Mesenchymal stem cell (in vitro differentiated cells and primary cell): ENCODE measurements around the gene CD40. TPM values are rescaled to one million over a fixed set of nuclear protein-coding genes. Genes with fewer than 3 reads are reported as not detected.

ENCODE experiments used
- DNase-seq: peaks from one replicate; pipeline ENCODE4 v3.0.0-alpha.2; 2013
- H2AFZ ChIP-seq: one replicate; pipeline ENCODE4 v1.6.1; 2013; ENCODE audit warnings: low read depth, mild to moderate bottlenecking, control low read depth, inconsistent platforms, low read length, moderate library complexity
- H2AK5ac ChIP-seq: 2 replicates; pipeline ENCODE4 v1.6.1; 2013; ENCODE audit warnings: low read length, moderate library complexity, mild to moderate bottlenecking, inconsistent platforms; ENCODE audit not compliant: severe bottlenecking
- H2BK120ac ChIP-seq: one replicate; pipeline ENCODE4 v1.6.1; 2013; ENCODE audit warnings: low read depth, mild to moderate bottlenecking, inconsistent platforms, low read length, moderate library complexity
- H2BK12ac ChIP-seq, 2 experiments: one replicate each; pipeline ENCODE4 v1.6.1; 2013; ENCODE audit warnings: inconsistent platforms in 2 of 2, low read length in 2 of 2, mild to moderate bottlenecking in 2 of 2, moderate library complexity in 2 of 2, control low read depth in 1 of 2
- H2BK15ac ChIP-seq: one replicate; pipeline ENCODE4 v1.6.1; 2013; ENCODE audit warnings: mild to moderate bottlenecking, low read depth, inconsistent platforms; ENCODE audit not compliant: poor library complexity, severe bottlenecking
- H2BK5ac ChIP-seq: 2 replicates; pipeline ENCODE4 v1.6.1; 2013; ENCODE audit warnings: low read depth, mild to moderate bottlenecking, low read length, control low read depth, inconsistent platforms; ENCODE audit not compliant: poor library complexity, severe bottlenecking
- H3K14ac ChIP-seq, 2 experiments: one replicate each; pipeline ENCODE4 v1.6.1; 2013; ENCODE audit warnings: inconsistent platforms in 2 of 2, low read length in 2 of 2, control low read depth in 1 of 2, mild to moderate bottlenecking in 1 of 2, moderate library complexity in 1 of 2
- H3K18ac ChIP-seq, 2 experiments: one replicate each; pipeline ENCODE4 v1.6.1; 2013; ENCODE audit warnings: inconsistent platforms in 2 of 2, low read length in 2 of 2, control low read depth in 1 of 2, low read depth in 1 of 2, mild to moderate bottlenecking in 1 of 2
- H3K23ac ChIP-seq, 2 experiments: one replicate each; pipeline ENCODE4 v1.6.1; 2013; ENCODE audit warnings: inconsistent platforms in 2 of 2, low read length in 2 of 2, mild to moderate bottlenecking in 2 of 2, moderate library complexity in 2 of 2, control low read depth in 1 of 2
- H3K27ac ChIP-seq: 2 replicates; pipeline ENCODE4 v1.5.1; 2013; ENCODE audit warnings: mild to moderate bottlenecking, moderate library complexity, low read length, control low read depth, inconsistent platforms; ENCODE audit not compliant: poor library complexity, severe bottlenecking
- H3K27me3 ChIP-seq, 2 experiments: 2 replicates each; pipeline versions ENCODE4 v1.6.1 to v1.7.0; 2013; ENCODE audit warnings: low read length in 2 of 2, mild to moderate bottlenecking in 2 of 2, moderate library complexity in 2 of 2, control low read depth in 1 of 2, inconsistent platforms in 1 of 2; ENCODE audit not compliant: control insufficient read depth in 1 of 2, insufficient read depth in 1 of 2
- H3K36me3 ChIP-seq, 2 experiments: 2 replicates each; pipeline versions ENCODE4 v1.6.1 to v1.7.0; 2013; ENCODE audit warnings: low read length in 2 of 2, control low read depth in 1 of 2, inconsistent platforms in 1 of 2, low read depth in 1 of 2, mild to moderate bottlenecking in 1 of 2; ENCODE audit not compliant: insufficient read depth in 2 of 2, control insufficient read depth in 1 of 2
- H3K4ac ChIP-seq, 2 experiments: one replicate each; pipeline ENCODE4 v1.6.1; 2013; ENCODE audit warnings: inconsistent platforms in 2 of 2, low read length in 2 of 2, mild to moderate bottlenecking in 2 of 2, moderate library complexity in 2 of 2, control low read depth in 1 of 2, low read depth in 1 of 2
- H3K4me1 ChIP-seq: 2 replicates; pipeline ENCODE4 v1.6.1; 2013; ENCODE audit warnings: low read depth, low read length, control low read depth; ENCODE audit not compliant: control insufficient read depth, insufficient read depth
- H3K4me2 ChIP-seq: 2 replicates; pipeline ENCODE4 v1.6.1; 2013; ENCODE audit warnings: low read length, mild to moderate bottlenecking, inconsistent platforms; ENCODE audit not compliant: poor library complexity, severe bottlenecking
- H3K4me3 ChIP-seq, 2 experiments: 2 replicates each; pipeline versions ENCODE4 v1.5.1 to v1.7.0; 2013; ENCODE audit warnings: low read length in 2 of 2, mild to moderate bottlenecking in 2 of 2, control low read depth in 1 of 2, low read depth in 1 of 2; ENCODE audit not compliant: insufficient read depth in 1 of 2
- H3K79me1 ChIP-seq: replicated peaks from 2 replicates; pipeline ENCODE4 v1.6.1; 2013; ENCODE audit warnings: mild to moderate bottlenecking, control low read depth, low read length, inconsistent platforms; ENCODE audit not compliant: poor library complexity, severe bottlenecking
- H3K9ac ChIP-seq: 2 replicates; pipeline ENCODE4 v1.7.0; 2013; ENCODE audit warnings: mild to moderate bottlenecking, low read length, moderate library complexity
- H3K9me3 ChIP-seq: 2 replicates; pipeline ENCODE4 v1.7.0; 2013; ENCODE audit warnings: mild to moderate bottlenecking, low read length; ENCODE audit not compliant: control insufficient read depth
- H4K8ac ChIP-seq: one replicate; pipeline ENCODE4 v1.6.1; 2013; ENCODE audit warnings: inconsistent platforms, mild to moderate bottlenecking, low read length, moderate library complexity
- H4K91ac ChIP-seq: one replicate; pipeline ENCODE4 v1.6.1; 2013; ENCODE audit warnings: mild to moderate bottlenecking, low read length, inconsistent platforms
- WGBS: methylation state at CpG from one replicate; pipeline ENCODE4 v1.1.7; 2013; ENCODE audit warnings: mixed read lengths; 5-methylcytosine and 5-hydroxymethylcytosine counted together
- polyA plus RNA-seq, 2 experiments: library from polyadenylated mRNA; stranded (reverse); fragments of 200-250 nt; gene quantifications; one replicate each; pipeline ENCODE4 v1.2.3, GENCODE V29; 2013

CD40 gene
- 4.9 TPM for polyA plus RNA-seq (2013, experiment 1 of 2)
- polyA plus RNA-seq (2013, experiment 2 of 2): 4.7 TPM

GRCh38 chr20:46117704-46118467, at the start of gene CD40:
CD40 (plus strand) TSS chr20:46118314; CDS start chr20:46118344, 30 bp downstream.
- Histone ChIP-seq H3K4me1 (peaks cover 11% of the 10 kb centered on the region), H3K27ac (no peak within 1 kb of the TSS), H3K23ac (no peak within 1 kb of the TSS), H3K27me3 (peaks cover 19 to 30% of the 10 kb centered on the region in 2 experiments), H2AFZ (no peak within 1 kb of the TSS), H2AK5ac (no peak within 1 kb of the TSS), H3K9me3 (no peaks in the 10 kb centered on the region), H4K8ac (peak within 1 kb of the TSS; percentile 30), H2BK15ac (no peak within 1 kb of the TSS), H3K4ac (no peak within 1 kb of the TSS), H3K79me1 (no peaks in the 10 kb centered on the region), H3K18ac (no peak within 1 kb of the TSS), H4K91ac (no peak within 1 kb of the TSS), H3K9ac (peak within 1 kb of the TSS; percentile 79), H2BK5ac (no peak within 1 kb of the TSS), H3K4me2 (peak within 1 kb of the TSS; percentile 53), H2BK120ac (no peak within 1 kb of the TSS), H2BK12ac (no peak within 1 kb of the TSS), H3K4me3 (peak within 1 kb of the TSS; percentile 11 to 83), H3K14ac (no peak within 1 kb of the TSS), H3K36me3 (peaks cover 0 to 4% of the 10 kb centered on the region in 2 experiments)
- DNase-seq: peak; percentile 85
- 15% methylated on average over 37 of the region's 40 CpGs for WGBS

- peak overlapping the region; percentile 60 for H3K9ac ChIP-seq
- H2BK120ac ChIP-seq: no peak overlapping the region
- H3K36me3 ChIP-seq: peaks cover 14 to 72% of the 10 kb centered on the region in 2 experiments
- no peak overlapping the region for H2AFZ ChIP-seq
- H2BK12ac ChIP-seq: no peak overlapping the region
- peaks cover 2% of the 10 kb centered on the region for H3K4me1 ChIP-seq
- 97% methylated on average over 19 of the region's 20 CpGs for WGBS
- no peak overlapping the region for H3K23ac ChIP-seq
- H4K8ac ChIP-seq: no peak overlapping the region
- peak overlapping the region in 1 of 2 experiments; percentile 62 for H3K4me3 ChIP-seq
- no peaks in the 10 kb centered on the region for H3K27me3 ChIP-seq
- H4K91ac ChIP-seq: no peak overlapping the region
- no peak overlapping the region for H2BK15ac ChIP-seq
- peak overlapping the region; percentile 2 for H3K27ac ChIP-seq
- peak; percentile 52 for DNase-seq
- H2BK5ac ChIP-seq: no peak overlapping the region
- H3K9me3 ChIP-seq: no peaks in the 10 kb centered on the region
- H3K14ac ChIP-seq: no peak overlapping the region
- no peak overlapping the region for H3K4ac ChIP-seq
- no peak overlapping the region for H2AK5ac ChIP-seq
- H3K18ac ChIP-seq: no peak overlapping the region
- no peak overlapping the region for H3K4me2 ChIP-seq
- H3K79me1 ChIP-seq: peaks cover 52% of the 10 kb centered on the region
Observed at GRCh38 chr20:46070215-46070900, 47.8 kb upstream of the CD40 start.

DNA sequence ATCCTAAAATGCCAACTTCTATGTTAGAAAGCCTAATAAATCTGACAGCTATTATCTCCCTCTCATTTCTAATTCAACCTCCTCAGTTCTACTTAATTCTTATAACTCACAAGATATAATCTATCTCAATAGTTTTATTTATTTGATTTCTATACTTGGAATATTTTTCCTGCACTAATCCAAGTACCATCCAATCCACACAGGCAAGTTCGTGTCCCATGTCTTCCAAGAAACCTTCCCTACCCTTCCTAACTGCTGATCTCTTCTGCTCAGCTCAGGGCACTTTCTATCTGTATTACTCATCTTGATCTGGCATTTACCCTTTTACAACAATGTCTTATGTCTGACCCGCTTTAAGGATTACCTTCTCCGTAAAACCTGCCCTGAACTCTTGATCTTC, 46.5 kb upstream of the CD40 start:
- no peaks in the 10 kb centered on the region for H3K9me3 ChIP-seq
- H3K9ac ChIP-seq: no peak overlapping the region
- H2BK12ac ChIP-seq: no peak overlapping the region
- H2AFZ ChIP-seq: no peak overlapping the region
- H2BK5ac ChIP-seq: no peak overlapping the region
- peaks cover 2% of the 10 kb centered on the region for H3K4me1 ChIP-seq
- H3K4me2 ChIP-seq: no peak overlapping the region
- 92% methylated on average over 3 of the region's 3 CpGs for WGBS
- no peaks in the 10 kb centered on the region for H3K27me3 ChIP-seq
- H3K23ac ChIP-seq: no peak overlapping the region
- no peak for DNase-seq
- H3K27ac ChIP-seq: no peak overlapping the region
- H4K8ac ChIP-seq: no peak overlapping the region
- no peak overlapping the region for H2AK5ac ChIP-seq
- no peak overlapping the region for H3K14ac ChIP-seq
- no peak overlapping the region for H2BK120ac ChIP-seq
- H3K4ac ChIP-seq: no peak overlapping the region
- H4K91ac ChIP-seq: no peak overlapping the region
- peaks cover 49% of the 10 kb centered on the region for H3K79me1 ChIP-seq
- H3K4me3 ChIP-seq: no peak overlapping the region
- H2BK15ac ChIP-seq: no peak overlapping the region
- no peak overlapping the region for H3K18ac ChIP-seq
- H3K36me3 ChIP-seq: peaks cover 7 to 66% of the 10 kb centered on the region in 2 experiments

GRCh38 chr20:46073024-46073423, 45.1 kb upstream of the CD40 start:
- no peak for DNase-seq
- no peak overlapping the region for H2AFZ ChIP-seq
- H3K18ac ChIP-seq: no peak overlapping the region
- H3K4ac ChIP-seq: no peak overlapping the region
- H3K14ac ChIP-seq: no peak overlapping the region
- H2BK12ac ChIP-seq: no peak overlapping the region
- no peaks in the 10 kb centered on the region for H3K27me3 ChIP-seq
- H2BK15ac ChIP-seq: no peak overlapping the region
- H3K4me3 ChIP-seq: no peak overlapping the region
- no peak overlapping the region for H2BK5ac ChIP-seq
- peaks cover 53% of the 10 kb centered on the region for H3K79me1 ChIP-seq
- no peak overlapping the region for H2BK120ac ChIP-seq
- no peak overlapping the region for H3K9ac ChIP-seq
- H3K23ac ChIP-seq: no peak overlapping the region
- H4K8ac ChIP-seq: no peak overlapping the region
- no peak overlapping the region for H3K27ac ChIP-seq
- no peak overlapping the region for H4K91ac ChIP-seq
- H3K4me2 ChIP-seq: no peak overlapping the region
- H3K36me3 ChIP-seq: peaks cover 12 to 63% of the 10 kb centered on the region in 2 experiments
- WGBS: 96% methylated on average over 2 of the region's 4 CpGs
- H3K4me1 ChIP-seq: peaks cover 2% of the 10 kb centered on the region
- no peak overlapping the region for H2AK5ac ChIP-seq
- no peaks in the 10 kb centered on the region for H3K9me3 ChIP-seq
